Astrocyte (in vitro differentiated cells and primary cell): ENCODE data around the gene DQX1. TPM values are rescaled to one million over a fixed set of nuclear protein-coding genes. Genes with fewer than 3 reads are reported as not detected.

ENCODE experiments used
- DNase-seq: peaks from one replicate; pipeline ENCODE4 v3.0.0-alpha.2; 2010; ENCODE audit warnings: low read depth
- FAIRE-seq: peaks from 2 replicates; lab custom pipeline; 2011; peaks lifted over from hg19 to GRCh38; lab: Jason Lieb, UNC
- H2AFZ ChIP-seq: 2 replicates; pipeline ENCODE4 v1.6.0; 2012; ENCODE audit warnings: low read depth, low read length, inconsistent platforms
- H3K27ac ChIP-seq: 2 replicates; pipeline ENCODE4 v1.5.1; 2011; ENCODE audit warnings: low read depth, low read length, inconsistent platforms
- H3K27me3 ChIP-seq: 2 replicates; pipeline ENCODE4 v1.6.0; 2011; ENCODE audit warnings: low read length, inconsistent platforms; ENCODE audit not compliant: insufficient read depth
- H3K36me3 ChIP-seq: 2 replicates; pipeline ENCODE4 v1.5.1; 2011; ENCODE audit warnings: low read length, inconsistent platforms; ENCODE audit not compliant: insufficient read depth
- H3K4me1 ChIP-seq: 2 replicates; pipeline ENCODE4 v1.5.1; 2011; ENCODE audit warnings: low read length, inconsistent platforms; ENCODE audit not compliant: insufficient read depth
- H3K4me2 ChIP-seq: 2 replicates; pipeline ENCODE4 v1.6.0; 2012; ENCODE audit warnings: low read length, inconsistent platforms
- H3K4me3 ChIP-seq: 2 replicates; pipeline ENCODE4 v1.5.1; 2011; ENCODE audit warnings: low read depth, mild to moderate bottlenecking, low read length, inconsistent platforms; ENCODE audit not compliant: insufficient read depth
- H3K79me2 ChIP-seq: 2 replicates; pipeline ENCODE4 v1.6.0; 2012; ENCODE audit warnings: mild to moderate bottlenecking, low read length, inconsistent platforms; ENCODE audit not compliant: insufficient read depth
- H3K9ac ChIP-seq: 2 replicates; pipeline ENCODE4 v1.6.0; 2012; ENCODE audit warnings: mild to moderate bottlenecking, low read length, inconsistent platforms
- H3K9me3 ChIP-seq: 2 replicates; pipeline ENCODE4 v1.5.1; 2012; ENCODE audit warnings: low read depth, mild to moderate bottlenecking, low read length, inconsistent platforms; ENCODE audit not compliant: insufficient read depth
- H4K20me1 ChIP-seq: 2 replicates; pipeline ENCODE4 v1.6.0; 2012; ENCODE audit warnings: low read length, inconsistent platforms; ENCODE audit not compliant: insufficient read depth
- H3K27ac Mint-ChIP-seq: one replicate; pipeline ENCODE4 v1.8.0; 2021; ENCODE audit warnings: mild to moderate bottlenecking, mixed read lengths; ENCODE audit not compliant: unreplicated experiment
- H3K27me3 Mint-ChIP-seq: one replicate; pipeline ENCODE4 v1.8.0; 2021; ENCODE audit warnings: low read depth, mixed read lengths; ENCODE audit not compliant: unreplicated experiment
- H3K36me3 Mint-ChIP-seq: one replicate; pipeline ENCODE4 v1.8.0; 2021; ENCODE audit warnings: low read depth, mixed read lengths; ENCODE audit not compliant: unreplicated experiment
- H3K4me1 Mint-ChIP-seq: one replicate; pipeline ENCODE4 v1.8.0; 2021; ENCODE audit warnings: low read depth, mixed read lengths; ENCODE audit not compliant: unreplicated experiment
- H3K4me3 Mint-ChIP-seq: one replicate; pipeline ENCODE4 v1.8.0; 2021; ENCODE audit warnings: mild to moderate bottlenecking, moderate library complexity, mixed read lengths; ENCODE audit not compliant: unreplicated experiment
- H3K9me3 Mint-ChIP-seq: one replicate; pipeline ENCODE4 v1.8.0; 2021; ENCODE audit warnings: mild to moderate bottlenecking, mixed read lengths; ENCODE audit not compliant: unreplicated experiment
- EZH2 ChIP-seq: IDR thresholded peaks from 2 replicates; pipeline ENCODE4 v1.6.1; 2012; ENCODE audit warnings: mild to moderate bottlenecking, low read length, inconsistent platforms; ENCODE audit not compliant: insufficient read depth
- total RNA-seq: library from RNA; stranded (reverse); gene quantifications from 2 replicates; pipeline ENCODE4 v1.2.1, GENCODE V29; 2021
- TF ChIP-seq, protein P1 (sequence below): IDR thresholded peaks from 2 replicates; pipeline ENCODE4 v1.5.1; 2011; ENCODE audit warnings: low read depth, mild to moderate bottlenecking, inconsistent platforms, low read length, moderate library complexity; ENCODE audit not compliant: insufficient read depth

DQX1 gene
- total RNA-seq, 1 donor from 2014 or later, result 0.73 TPM

DNA sequence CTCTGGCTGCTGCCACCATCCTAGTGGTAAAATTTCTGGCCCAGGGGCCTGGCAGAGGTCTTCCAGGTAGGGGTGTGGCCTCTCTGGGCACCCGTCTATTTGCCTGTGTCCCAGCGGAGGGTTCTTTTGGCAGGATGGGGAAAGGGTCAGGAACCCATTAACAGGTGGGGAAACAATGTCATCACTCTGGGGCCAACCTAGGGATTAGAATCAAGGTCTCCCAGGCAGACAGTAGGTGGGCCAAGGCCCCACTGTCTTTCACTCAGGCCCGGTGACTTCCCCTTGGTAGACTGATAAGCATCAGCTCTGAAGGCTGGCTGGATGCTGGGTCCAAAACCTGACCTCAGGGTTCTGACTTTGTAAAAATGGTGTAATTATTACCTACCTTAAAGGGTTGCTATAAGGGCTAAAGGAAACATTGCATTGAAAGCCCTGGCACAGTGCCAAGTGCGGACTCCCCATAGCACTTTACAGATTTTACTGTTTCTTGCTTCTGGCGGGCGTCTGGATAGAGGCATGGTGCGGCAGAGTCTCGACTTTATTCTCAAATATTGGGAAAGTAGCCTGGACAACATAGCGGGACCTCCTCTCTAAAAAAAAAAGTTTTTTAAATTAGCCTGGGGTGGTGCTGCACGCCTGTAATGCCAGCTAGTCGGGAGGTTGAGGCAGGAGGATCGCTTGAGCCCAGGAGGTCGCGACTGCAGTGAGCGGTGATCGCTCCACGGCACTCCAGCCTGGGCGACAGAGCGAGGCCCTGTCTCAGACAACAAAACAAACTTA is 28.8 kb downstream of the DQX1 start:
- TF ChIP-seq, protein P1, sequence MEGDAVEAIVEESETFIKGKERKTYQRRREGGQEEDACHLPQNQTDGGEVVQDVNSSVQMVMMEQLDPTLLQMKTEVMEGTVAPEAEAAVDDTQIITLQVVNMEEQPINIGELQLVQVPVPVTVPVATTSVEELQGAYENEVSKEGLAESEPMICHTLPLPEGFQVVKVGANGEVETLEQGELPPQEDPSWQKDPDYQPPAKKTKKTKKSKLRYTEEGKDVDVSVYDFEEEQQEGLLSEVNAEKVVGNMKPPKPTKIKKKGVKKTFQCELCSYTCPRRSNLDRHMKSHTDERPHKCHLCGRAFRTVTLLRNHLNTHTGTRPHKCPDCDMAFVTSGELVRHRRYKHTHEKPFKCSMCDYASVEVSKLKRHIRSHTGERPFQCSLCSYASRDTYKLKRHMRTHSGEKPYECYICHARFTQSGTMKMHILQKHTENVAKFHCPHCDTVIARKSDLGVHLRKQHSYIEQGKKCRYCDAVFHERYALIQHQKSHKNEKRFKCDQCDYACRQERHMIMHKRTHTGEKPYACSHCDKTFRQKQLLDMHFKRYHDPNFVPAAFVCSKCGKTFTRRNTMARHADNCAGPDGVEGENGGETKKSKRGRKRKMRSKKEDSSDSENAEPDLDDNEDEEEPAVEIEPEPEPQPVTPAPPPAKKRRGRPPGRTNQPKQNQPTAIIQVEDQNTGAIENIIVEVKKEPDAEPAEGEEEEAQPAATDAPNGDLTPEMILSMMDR, result no peak
- TF ChIP-seq EZH2, result no peak
- Histone ChIP-seq H4K20me1 (no peaks in the 10 kb centered on the region), H3K9me3 (no peaks in the 10 kb centered on the region), H3K27me3 (peaks cover 42% of the 10 kb centered on the region), H3K9ac (no peak overlapping the region), H3K4me3 (no peak overlapping the region), H3K79me2 (no peaks in the 10 kb centered on the region), H2AFZ (no peak overlapping the region), H3K27ac (no peak overlapping the region), H3K4me1 (peaks cover 18% of the 10 kb centered on the region), H3K36me3 (no peaks in the 10 kb centered on the region), H3K4me2 (peak overlapping the region; percentile 85)
- peak overlapping the region; percentile 66 for H3K27ac Mint-ChIP-seq
- no peak for DNase-seq
- peaks cover 15% of the 10 kb centered on the region for H3K36me3 Mint-ChIP-seq
- no peaks in the 10 kb centered on the region for H3K9me3 Mint-ChIP-seq
- H3K27me3 Mint-ChIP-seq, result peaks cover 62% of the 10 kb centered on the region
- H3K4me1 Mint-ChIP-seq, result peaks cover 14% of the 10 kb centered on the region
- FAIRE-seq, result no peak
- peak overlapping the region; percentile 34 for H3K4me3 Mint-ChIP-seq

DNA sequence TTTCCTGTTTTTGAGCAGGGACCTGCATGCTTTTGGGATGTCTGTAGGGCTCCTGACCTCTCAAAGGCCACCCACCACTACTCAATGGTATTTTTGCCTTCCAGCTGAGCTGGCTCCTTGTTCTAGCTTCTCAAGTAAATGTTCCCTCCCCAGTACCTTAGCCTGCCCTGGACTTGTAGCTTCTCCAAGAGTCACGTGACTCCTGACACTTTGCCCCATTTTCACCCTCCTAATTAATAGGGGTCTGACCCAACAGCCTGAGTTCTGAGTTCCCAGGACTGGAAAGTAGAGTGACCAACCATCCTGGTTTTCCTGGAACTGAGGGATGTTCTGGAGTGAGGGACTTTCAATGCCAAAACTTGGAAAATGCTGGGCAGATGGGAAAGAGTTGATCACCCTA is 30.6 kb downstream of the DQX1 start:
- H3K27ac Mint-ChIP-seq, result no peak overlapping the region
- Histone ChIP-seq H3K27ac (no peak overlapping the region), H3K4me2 (no peak overlapping the region), H4K20me1 (no peaks in the 10 kb centered on the region), H3K4me1 (peaks cover 18% of the 10 kb centered on the region), H3K27me3 (peaks cover 32% of the 10 kb centered on the region), H3K79me2 (no peaks in the 10 kb centered on the region), H2AFZ (no peak overlapping the region), H3K9me3 (no peaks in the 10 kb centered on the region), H3K9ac (no peak overlapping the region), H3K36me3 (peaks cover 6% of the 10 kb centered on the region), H3K4me3 (no peak overlapping the region)
- FAIRE-seq (no peak), DNase-seq (no peak)
- H3K4me3 Mint-ChIP-seq, result no peak overlapping the region
- TF ChIP-seq EZH2, result no peak
- TF ChIP-seq, protein P1, result no peak
- H3K9me3 Mint-ChIP-seq, result no peaks in the 10 kb centered on the region
- H3K27me3 Mint-ChIP-seq, result peaks cover 44% of the 10 kb centered on the region
- H3K4me1 Mint-ChIP-seq, result peaks cover 14% of the 10 kb centered on the region
- peaks cover 30% of the 10 kb centered on the region for H3K36me3 Mint-ChIP-seq

DNA sequence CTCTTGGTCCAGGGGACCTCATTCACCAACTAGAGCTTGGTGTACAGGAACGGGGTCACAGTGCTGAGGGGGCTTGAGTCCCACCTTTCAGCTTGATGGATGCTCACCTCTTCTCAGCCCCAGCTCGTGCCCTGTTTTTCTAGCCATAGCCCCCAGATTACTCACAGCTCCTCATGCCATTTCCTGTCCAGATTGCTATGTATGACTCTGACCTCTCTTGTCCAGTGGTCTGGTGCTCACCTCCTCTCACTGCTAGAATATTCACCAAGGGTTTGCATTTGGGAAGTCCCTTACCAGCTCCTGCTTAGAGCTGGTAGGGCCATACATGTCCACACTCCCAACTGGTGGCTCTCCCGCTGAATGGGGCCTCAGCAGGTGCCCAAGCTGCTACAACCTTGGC is 32.5 kb downstream of the DQX1 start:
- Histone ChIP-seq H3K9ac (no peak overlapping the region), H3K4me1 (peaks cover 16% of the 10 kb centered on the region), H3K9me3 (no peaks in the 10 kb centered on the region), H3K4me2 (no peak overlapping the region), H2AFZ (no peak overlapping the region), H3K36me3 (peaks cover 6% of the 10 kb centered on the region), H3K27ac (no peak overlapping the region), H4K20me1 (peaks cover 7% of the 10 kb centered on the region), H3K4me3 (no peak overlapping the region), H3K27me3 (peaks cover 17% of the 10 kb centered on the region), H3K79me2 (no peaks in the 10 kb centered on the region)
- no peak overlapping the region for H3K27ac Mint-ChIP-seq
- H3K4me1 Mint-ChIP-seq, result peaks cover 15% of the 10 kb centered on the region
- FAIRE-seq, result no peak
- H3K9me3 Mint-ChIP-seq, result no peaks in the 10 kb centered on the region
- peaks cover 38% of the 10 kb centered on the region for H3K36me3 Mint-ChIP-seq
- no peak for DNase-seq
- peak overlapping the region; percentile 6 for H3K4me3 Mint-ChIP-seq
- H3K27me3 Mint-ChIP-seq, result peaks cover 30% of the 10 kb centered on the region
- no peak for TF ChIP-seq EZH2
- TF ChIP-seq, protein P1, result no peak
